Lung (tissue), 12 donors: Measurements from ENCODE around the gene TMEM147. TPM values are rescaled to one million over a fixed set of nuclear protein-coding genes. Genes with fewer than 3 reads are reported as not detected.

ENCODE experiments used
- ATAC-seq: fragments of 200-7000 bp; cut with Tn5 transposase; one replicate; pipeline ENCODE4 v1.9.1; 2020; ENCODE audit warnings: moderate number of reproducible peaks; ENCODE audit not compliant: insufficient read depth, low FRiP score
- DNase-seq, 3 donors: peaks; one replicate each; pipeline ENCODE4 v3.0.0-alpha.2; 2013 to 2017
- H3K27ac ChIP-seq, 2 donors: one replicate each; pipeline ENCODE4 v1.5.1; 2013; ENCODE audit warnings: mild to moderate bottlenecking in 2 of 2, moderate library complexity in 2 of 2, control low read depth in 1 of 2, inconsistent platforms in 1 of 2, low read depth in 1 of 2, low read length in 1 of 2
- H3K27me3 ChIP-seq, 3 donors: one replicate each; pipeline ENCODE4 v1.5.1; 2013; ENCODE audit warnings: low read length in 2 of 3; ENCODE audit not compliant: control insufficient read depth in 3 of 3, insufficient read depth in 3 of 3
- H3K36me3 ChIP-seq, 4 donors: one replicate each; pipeline ENCODE4 v1.5.1; 2013; ENCODE audit warnings: low read length in 4 of 4, mild to moderate bottlenecking in 1 of 4, moderate library complexity in 1 of 4; ENCODE audit not compliant: control insufficient read depth in 4 of 4, insufficient read depth in 4 of 4
- H3K4me1 ChIP-seq, 5 donors: one replicate each; pipeline ENCODE4 v1.5.1; 2013; ENCODE audit warnings: low read length in 5 of 5, mild to moderate bottlenecking in 2 of 5, moderate library complexity in 1 of 5; ENCODE audit not compliant: control insufficient read depth in 5 of 5, insufficient read depth in 5 of 5
- H3K4me3 ChIP-seq: one replicate; pipeline ENCODE4 v1.5.1; 2013; ENCODE audit warnings: mild to moderate bottlenecking, control low read depth, moderate library complexity
- H3K9ac ChIP-seq, 2 donors: one replicate each; pipeline ENCODE4 v1.5.1; 2013; ENCODE audit warnings: low read length in 2 of 2, control low read depth in 1 of 2; ENCODE audit not compliant: insufficient read depth in 1 of 2
- H3K9me3 ChIP-seq, 4 donors: one replicate each; pipeline ENCODE4 v1.5.1; 2013; ENCODE audit warnings: low read length in 3 of 4, mild to moderate bottlenecking in 1 of 4, moderate library complexity in 1 of 4; ENCODE audit not compliant: control insufficient read depth in 4 of 4, insufficient read depth in 3 of 4
- CTCF ChIP-seq: IDR thresholded peaks from 2 replicates; pipeline ENCODE4 v1.5.1; 2012; ENCODE audit warnings: mild to moderate bottlenecking; ENCODE audit errors: control extremely low read depth, extremely low read depth
- WGBS, 2 donors: extraction: QIAGEN DNeasy Blood & Tissue Kit; methylation state at CpG; one replicate each; pipeline ENCODE4 v1.1.7; 2013; 5-methylcytosine and 5-hydroxymethylcytosine counted together
- polyA plus RNA-seq, 2 donors: library from polyadenylated mRNA; stranded (reverse); fragments of 200-250 nt; gene quantifications; one replicate each; pipeline ENCODE4 v1.2.1, GENCODE V29; 2013
- total RNA-seq, 2 donors: library from RNA; depleted of rRNA in 1 of 2; stranded (reverse); fragments of >200 nt in 1 of 2; gene quantifications; one replicate each; pipeline ENCODE4 v1.2.1, GENCODE V29; 2014 to 2021
- donor health status: control.
- donor health status: control.
- donor health status: Bipolar disorder and iron deficiency.
- donor health status: healthy.
- donor health status: DM: yes; HTN: yes; CAD: no.

Gene TMEM147
- total and polyA plus RNA-seq, 4 donors: 39.0 to 167 (median 124) TPM

DNA sequence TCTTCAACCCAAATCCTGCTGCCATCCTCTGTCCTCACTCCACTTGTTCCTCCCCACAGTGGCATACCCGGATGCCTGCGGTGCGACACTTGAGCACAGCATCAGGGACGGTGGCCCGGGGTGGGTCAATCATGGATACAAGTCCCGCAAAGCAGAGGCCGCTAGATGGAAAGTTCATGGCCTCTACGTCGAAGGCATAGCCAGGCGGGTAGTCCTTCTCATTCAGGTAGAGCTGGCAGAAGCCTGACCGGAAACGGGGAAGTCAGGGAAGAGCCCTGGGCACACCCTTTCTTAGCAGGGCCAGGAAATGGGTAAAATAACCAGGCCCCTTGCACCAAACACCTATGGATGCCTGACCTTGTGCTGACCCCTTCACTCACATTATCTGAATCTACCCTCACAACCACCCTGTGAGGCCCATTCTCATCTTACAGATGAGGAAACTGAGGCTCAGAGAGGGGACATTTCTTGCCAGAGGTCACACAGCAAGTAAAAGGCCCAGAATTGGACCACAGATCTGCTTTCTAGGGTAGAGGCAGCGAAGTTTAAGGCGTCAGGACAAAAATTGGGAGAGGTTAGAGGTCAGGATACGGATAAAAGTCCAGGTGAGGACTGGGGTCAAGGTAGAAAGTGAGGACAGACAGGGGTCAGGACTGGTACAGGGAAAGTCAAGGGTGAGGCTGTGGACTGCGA is 11.6 kb downstream of the TMEM147 start:
- H3K4me1 ChIP-seq: peaks cover 0 to 10% (median 0%) of the 10 kb centered on the region in 5 donors
- WGBS, 2 donors: 80 to 84% methylated on average over 16 of the region's 16 CpGs
- H3K27ac ChIP-seq: no peak overlapping the region
- no peak overlapping the region for H3K9ac ChIP-seq
- H3K9me3 ChIP-seq: no peaks in the 10 kb centered on the region
- H3K4me3 ChIP-seq: no peak overlapping the region
- no peak for TF ChIP-seq CTCF
- ATAC-seq (no peak), DNase-seq (no peak)
- no peaks in the 10 kb centered on the region for H3K36me3 ChIP-seq
- H3K27me3 ChIP-seq: peaks cover 11 to 32% (median 12%) of the 10 kb centered on the region in 3 donors

DNA sequence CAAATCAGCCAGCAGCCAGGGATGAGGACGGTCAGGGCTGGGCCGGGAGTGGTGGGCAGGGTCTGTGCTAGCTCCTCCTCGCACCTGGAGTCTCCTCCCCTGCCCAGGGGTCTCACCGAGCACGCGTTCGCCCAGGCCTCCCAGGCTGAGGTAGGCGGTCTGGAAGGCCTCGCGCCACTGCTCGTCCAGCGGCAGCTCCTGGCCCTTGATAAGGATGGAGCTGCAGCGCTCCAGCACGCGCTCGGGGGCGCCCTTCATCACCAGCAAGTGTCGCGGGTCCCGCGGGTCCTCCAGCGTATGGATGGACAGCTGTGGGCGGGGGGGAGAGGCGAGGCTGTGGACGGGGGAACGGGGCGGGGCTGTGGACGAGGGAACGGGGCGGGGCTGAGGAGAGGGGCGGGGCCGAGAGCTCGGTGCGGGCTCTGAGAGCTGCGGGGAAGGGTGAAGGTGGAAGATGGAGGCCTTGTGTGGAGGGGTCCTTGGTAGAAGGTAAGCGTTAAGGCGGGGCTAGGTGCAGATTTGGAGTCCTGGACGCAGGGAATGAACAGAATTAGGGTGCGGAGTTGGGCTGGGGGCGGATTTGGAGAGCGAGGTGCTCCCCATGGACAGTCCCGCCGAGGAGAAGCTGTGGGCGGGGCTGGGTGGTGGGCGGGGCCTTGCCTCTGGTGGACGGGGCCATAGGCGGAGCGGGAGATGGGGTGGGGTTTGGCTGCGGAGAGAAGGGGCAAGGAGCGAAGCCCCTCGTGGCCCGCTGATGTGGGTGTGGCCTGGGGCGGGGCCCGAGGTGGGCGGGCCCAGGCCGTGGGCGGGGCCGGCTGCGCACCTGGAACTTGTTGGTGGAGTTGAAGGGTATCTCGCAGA is 12.3 kb downstream of the TMEM147 start:
- ATAC-seq (peak; percentile 45), DNase-seq (peak; percentile 42 to 75 (median 47))
- no peak overlapping the region for H3K9ac ChIP-seq
- H3K27me3 ChIP-seq: peaks cover 11 to 32% (median 12%) of the 10 kb centered on the region in 3 donors
- H3K36me3 ChIP-seq: no peaks in the 10 kb centered on the region
- H3K4me1 ChIP-seq: peaks cover 0 to 10% (median 0%) of the 10 kb centered on the region in 5 donors
- TF ChIP-seq CTCF: no peak
- H3K9me3 ChIP-seq: no peaks in the 10 kb centered on the region
- 2 to 5% methylated on average over 57 to 60 of the region's 60 CpGs for WGBS, 2 donors
- no peak overlapping the region for H3K4me3 ChIP-seq
- no peak overlapping the region for H3K27ac ChIP-seq

DNA sequence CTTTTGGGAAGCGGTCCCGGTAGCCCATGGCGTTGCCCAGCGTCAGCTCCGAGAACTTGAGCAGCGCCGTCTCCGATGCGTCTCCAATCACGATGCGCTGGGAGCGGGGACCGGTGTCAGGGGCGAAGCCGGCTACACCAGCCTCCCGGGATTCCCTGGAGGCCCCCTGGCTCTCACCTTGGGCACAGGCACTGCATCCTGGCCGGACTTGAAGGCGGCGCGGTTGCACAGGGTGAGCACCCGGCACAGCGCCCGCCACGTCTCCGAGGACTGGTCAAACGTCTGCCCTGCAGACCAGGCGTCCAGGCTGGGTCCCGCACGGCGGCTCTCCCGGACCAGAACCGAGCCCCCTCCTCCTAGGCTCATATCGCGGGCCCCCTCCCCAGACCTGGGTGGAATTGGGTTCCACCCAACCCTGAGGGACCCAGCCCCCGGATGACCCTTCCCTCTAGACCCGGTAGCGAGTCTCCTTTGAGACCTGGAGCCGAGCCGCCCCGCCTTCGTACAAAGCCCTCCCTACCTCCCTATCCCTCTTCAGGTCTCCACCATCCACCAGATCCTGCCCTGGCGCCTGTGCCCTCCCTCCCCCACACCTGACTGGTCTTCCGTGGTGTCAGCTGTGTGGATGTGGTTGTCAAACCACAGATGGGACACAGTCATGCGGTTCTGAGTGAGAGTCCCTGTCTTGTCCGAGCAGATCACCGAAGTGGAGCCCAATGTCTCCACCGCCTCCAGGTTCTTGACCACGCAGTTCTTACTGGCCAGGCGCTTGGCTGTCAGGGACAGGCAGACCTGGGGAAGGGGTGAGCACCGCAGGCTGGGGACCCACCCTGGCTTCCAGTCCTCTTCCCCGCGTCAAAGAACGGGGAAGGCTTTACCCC is 13.2 kb downstream of the TMEM147 start:
- Histone ChIP-seq H3K36me3 (no peaks in the 10 kb centered on the region), H3K27me3 (peaks cover 11 to 32% (median 12%) of the 10 kb centered on the region in 3 donors), H3K4me1 (peaks cover 0 to 10% (median 0%) of the 10 kb centered on the region in 5 donors), H3K27ac (no peak overlapping the region), H3K9me3 (no peaks in the 10 kb centered on the region), H3K9ac (no peak overlapping the region), H3K4me3 (no peak overlapping the region)
- no peak for DNase-seq
- 31 to 38% methylated on average over 51 to 53 of the region's 53 CpGs for WGBS, 2 donors
- TF ChIP-seq CTCF: no peak
- no peak for ATAC-seq
